Upper lobe of right lung (tissue), 1 donor: Measurements from ENCODE around the gene NRDE2. TPM values are rescaled to one million over a fixed set of nuclear protein-coding genes. Genes with fewer than 3 reads are reported as not detected.
"Not testable (repeated sequence)": the region's sequence is repeated elsewhere in the genome, so short reads cannot be mapped to it uniquely, and the experiment has no call there.

ENCODE experiments used
- ATAC-seq: fragments of 200-7000 bp; cut with Tn5 transposase; one replicate; pipeline ENCODE4 v1.9.1; 2020; ENCODE audit warnings: mild to moderate bottlenecking, moderate library complexity
- DNase-seq: peaks from one replicate; pipeline ENCODE4 v3.0.0-alpha.2; 2020
- H3K27ac ChIP-seq: fragments of 200-600 bp; one replicate; pipeline ENCODE4 v1.8.0; 2022
- H3K27me3 ChIP-seq: fragments of 200-600 bp; one replicate; pipeline ENCODE4 v1.8.0; 2022; ENCODE audit warnings: mild to moderate bottlenecking
- H3K36me3 ChIP-seq: fragments of 200-600 bp; one replicate; pipeline ENCODE4 v1.8.0; 2022
- H3K4me1 ChIP-seq: fragments of 200-600 bp; one replicate; pipeline ENCODE4 v1.8.0; 2022
- H3K4me3 ChIP-seq: fragments of 200-600 bp; one replicate; pipeline ENCODE4 v1.8.0; 2022; ENCODE audit warnings: mild to moderate bottlenecking
- H3K9me3 ChIP-seq: fragments of 200-600 bp; one replicate; pipeline ENCODE4 v1.8.0; 2022
- CTCF ChIP-seq: fragments of 200-600 bp; IDR thresholded peaks from one replicate; pipeline ENCODE4 v1.8.0; 2022; ENCODE audit warnings: antibody characterized with exemption
- intact Hi-C: fragments of 100-400 bp; cut with DNase I; formaldehyde crosslinking; loops from one replicate; pipeline ENCODE4 v1.11.0; 2022
- total RNA-seq: library from RNA; stranded (reverse); fragmentation: NEBNext Ultra II Directional; extraction: Animal tissue kit (Norgen Biotek cat#: 25700); gene quantifications from one replicate; pipeline ENCODE4 v1.2.1, GENCODE V29; 2021
- donor health status: DM: no; HTN: yes; CAD: no; lungs with severe emphysema.

NRDE2 gene
- total RNA-seq, 1 donor from 2014 or later, result 22.2 TPM

GRCh38 chr14:90348270-90348669, 16.5 kb upstream of the NRDE2 start:
- Histone ChIP-seq H3K27me3 (no peaks in the 10 kb centered on the region), H3K36me3 (no peaks in the 10 kb centered on the region), H3K9me3 (no peaks in the 10 kb centered on the region), H3K4me1 (no peaks in the 10 kb centered on the region), H3K27ac (no peak overlapping the region), H3K4me3 (no peak overlapping the region)
- intact Hi-C loops, result no loop called here
- no peak for TF ChIP-seq CTCF
- ATAC-seq (no peak), DNase-seq (no peak)

GRCh38 chr14:90345239-90345557, 13.5 kb upstream of the NRDE2 start:
- ATAC-seq (no peak), DNase-seq (no peak)
- H3K36me3 ChIP-seq, result no peaks in the 10 kb centered on the region
- H3K4me1 ChIP-seq, result no peaks in the 10 kb centered on the region
- H3K9me3 ChIP-seq, result no peaks in the 10 kb centered on the region
- H3K27me3 ChIP-seq, result no peaks in the 10 kb centered on the region
- no peak for TF ChIP-seq CTCF
- no peak overlapping the region for H3K27ac ChIP-seq
- no peak overlapping the region for H3K4me3 ChIP-seq
- intact Hi-C loops, result no loop called here

GRCh38 chr14:90344331-90345238, 12.8 kb upstream of the NRDE2 start:
- H3K4me3 ChIP-seq, result no peak overlapping the region
- H3K36me3 ChIP-seq, result no peaks in the 10 kb centered on the region
- ATAC-seq (no peak), DNase-seq (no peak)
- TF ChIP-seq CTCF, result no peak
- no peaks in the 10 kb centered on the region for H3K4me1 ChIP-seq
- intact Hi-C loops, result no loop called here
- no peaks in the 10 kb centered on the region for H3K27me3 ChIP-seq
- no peaks in the 10 kb centered on the region for H3K9me3 ChIP-seq
- H3K27ac ChIP-seq, result no peak overlapping the region

GRCh38 chr14:90342327-90342726, 10.6 kb upstream of the NRDE2 start:
- DNase-seq, result no peak
- no peak for ATAC-seq

GRCh38 chr14:90341784-90342183, 10.0 kb upstream of the NRDE2 start:
- no peak for TF ChIP-seq CTCF
- Histone ChIP-seq H3K4me3 (no peak overlapping the region), H3K4me1 (no peaks in the 10 kb centered on the region), H3K27me3 (no peaks in the 10 kb centered on the region), H3K36me3 (no peaks in the 10 kb centered on the region), H3K9me3 (no peaks in the 10 kb centered on the region), H3K27ac (no peak overlapping the region)
- DNase-seq (no peak), ATAC-seq (no peak)
- intact Hi-C loops, result no loop called here

More at GRCh38 chr14:90342327-90342726, 10.6 kb upstream of the NRDE2 start:
- H3K36me3 ChIP-seq, result no peaks in the 10 kb centered on the region
- no peaks in the 10 kb centered on the region for H3K9me3 ChIP-seq
- H3K4me1 ChIP-seq, result no peaks in the 10 kb centered on the region
- H3K4me3 ChIP-seq, result no peak overlapping the region
- no peak for TF ChIP-seq CTCF
- H3K27ac ChIP-seq, result no peak overlapping the region
- intact Hi-C loops, result no loop called here
- no peaks in the 10 kb centered on the region for H3K27me3 ChIP-seq

- H3K4me1 ChIP-seq, H3K9me3 ChIP-seq, H3K27ac ChIP-seq, ATAC-seq, H3K27me3 ChIP-seq, H3K36me3 ChIP-seq, H3K4me3 ChIP-seq, intact Hi-C loops, DNase-seq: not testable (repeated sequence)
Observed at GRCh38 chr14:90341232-90341631, 9.5 kb upstream of the NRDE2 start.
